HG03565 (cell line): Measurements from ENCODE around the gene PNPLA2.
A peak's percentile ranks its signal among the peaks of the same experiment; 100 is the strongest.

ENCODE experiments used
- ATAC-seq: cut with Tn5 transposase; IDR thresholded peaks from one replicate; pipeline ENCODE4 v1.9.1; 2021; ENCODE audit warnings: mild to moderate bottlenecking, moderate library complexity; ENCODE audit not compliant: unreplicated experiment

PNPLA2 gene

GRCh38 chr11:813456-814096 is 5.1 kb upstream of the PNPLA2 start:
- no peak for ATAC-seq

- no peak for ATAC-seq
These were observed 2.9 kb upstream of the PNPLA2 start for GRCh38 chr11:815675-816432.

GRCh38 chr11:816433-816779 is 2.3 kb upstream of the PNPLA2 start:
- ATAC-seq = no peak

GRCh38 chr11:819129-819931 is 616 bp downstream of the PNPLA2 start:
- ATAC-seq = peak; percentile 40

GRCh38 chr11:819943-820649 is 1.4 kb downstream of the PNPLA2 start:
- ATAC-seq = peak; percentile 47

- no peak for ATAC-seq
These were observed 2.2 kb downstream of the PNPLA2 start for GRCh38 chr11:820655-821511.

GRCh38 chr11:821512-822371 is 3.0 kb downstream of the PNPLA2 start:
- ATAC-seq = no peak

GRCh38 chr11:823441-824291 is 5.0 kb downstream of the PNPLA2 start:
- no peak for ATAC-seq

- ATAC-seq = no peak
These were observed 5.7 kb downstream of the PNPLA2 start for GRCh38 chr11:824292-824880.

- no peak for ATAC-seq
These were observed 6.2 kb downstream of the PNPLA2 start for GRCh38 chr11:824942-825341.

- no peak for ATAC-seq
These were observed 6.9 kb downstream of the PNPLA2 start for GRCh38 chr11:825366-826226.

- no peak for ATAC-seq
These were observed 7.5 kb downstream of the PNPLA2 start for GRCh38 chr11:826227-826621.

- no peak for ATAC-seq
These were observed 8.1 kb downstream of the PNPLA2 start for GRCh38 chr11:826836-827145.

- no peak for ATAC-seq
These were observed 8.6 kb downstream of the PNPLA2 start for GRCh38 chr11:827146-827896.

- no peak for ATAC-seq
These were observed 9.1 kb downstream of the PNPLA2 start, which contains the start of gene CRACR2B for GRCh38 chr11:827897-828192. Gene CRACR2B (plus strand): TSS chr11:827919. CDS start chr11:828608, 689 bp downstream.

GRCh38 chr11:828506-829175 is 9.9 kb downstream of the PNPLA2 start:
- ATAC-seq = no peak
